Panc1 (cell line): ENCODE results near the gene IBTK. TPM values are rescaled to one million over a fixed set of nuclear protein-coding genes. Genes with fewer than 3 reads are reported as not detected.

Experiments used
- ATAC-seq: fragments of 200-7000 bp; cut with Tn5 transposase; 2 replicates; pipeline ENCODE4 v1.9.1; 2020; ENCODE audit warnings: mild to moderate bottlenecking, moderate library complexity
- BruUV-seq: library from RNA; stranded (reverse); fragments of 400-500 nt; replicated peaks from 2 replicates; lab custom pipeline; 2021; lab: Mats Ljungman, UMichigan
- CTCF ChIA-PET: fragments of 300-600 bp; sonication (Branson Sonifier 250); formaldehyde crosslinking; loops from one replicate; lab custom pipeline; 2022; ENCODE audit warnings: antibody characterized with exemption; lab: Charles Lee
- POLR2A ChIA-PET: fragments of 300-600 bp; sonication (Branson Sonifier 250); formaldehyde crosslinking; loops from one replicate; lab custom pipeline; 2022; ENCODE audit warnings: antibody characterized with exemption; lab: Charles Lee
- DNase-seq: peaks from one replicate; pipeline ENCODE4 v3.0.0-alpha.2; 2010; ENCODE audit warnings: low read depth, low spot score
- H3K27ac ChIP-seq: 2 replicates; pipeline ENCODE4 v1.5.1; 2011; ENCODE audit warnings: mild to moderate bottlenecking, low read length, inconsistent platforms
- H3K27me3 ChIP-seq: fragments of 200-500 bp; sonication (Bioruptor generic); 2 replicates; pipeline ENCODE4 v1.6.0; 2014; ENCODE audit warnings: low read length, inconsistent platforms; ENCODE audit not compliant: control insufficient read depth, insufficient read depth
- H3K36me3 ChIP-seq: fragments of 200-500 bp; sonication (Bioruptor generic); 2 replicates; pipeline ENCODE4 v1.5.1; 2014; ENCODE audit warnings: inconsistent platforms, mild to moderate bottlenecking, low read length, moderate library complexity; ENCODE audit not compliant: control insufficient read depth, insufficient read depth
- H3K4me1 ChIP-seq: 2 replicates; pipeline ENCODE4 v1.5.1; 2011; ENCODE audit warnings: inconsistent platforms, mild to moderate bottlenecking, low read length, moderate library complexity; ENCODE audit not compliant: control insufficient read depth, insufficient read depth
- H3K4me3 ChIP-seq, 2 experiments: 2 replicates each; pipeline ENCODE4 v1.5.1; 2011 to 2012; ENCODE audit warnings: low read depth in 2 of 2, low read length in 2 of 2, mild to moderate bottlenecking in 2 of 2, inconsistent platforms in 1 of 2, moderate library complexity in 1 of 2
- H3K9me3 ChIP-seq: fragments of 200-500 bp; sonication (Bioruptor generic); 2 replicates; pipeline ENCODE4 v1.5.1; 2014; ENCODE audit warnings: low read depth, mild to moderate bottlenecking, inconsistent platforms, low read length, moderate library complexity; ENCODE audit not compliant: control insufficient read depth, insufficient read depth
- CTCF ChIP-seq: fragments of 450-650 bp; IDR thresholded peaks from 2 replicates; pipeline ENCODE4 v1.5.1; 2017; ENCODE audit warnings: mild to moderate bottlenecking
- POLR2AphosphoS5 ChIP-seq: IDR thresholded peaks from 2 replicates; pipeline ENCODE4 v1.6.1; 2012; ENCODE audit warnings: mild to moderate bottlenecking, low read depth, low read length, moderate library complexity
- REST ChIP-seq, 2 experiments: IDR thresholded peaks; 2 replicates each; pipeline ENCODE4 v1.6.1; 2011 to 2012; ENCODE audit warnings: low read depth in 2 of 2, control low read depth in 1 of 2, low read length in 1 of 2, mild to moderate bottlenecking in 1 of 2, moderate library complexity in 1 of 2; ENCODE audit not compliant: insufficient read depth in 1 of 2
- SIN3A ChIP-seq: IDR thresholded peaks from 2 replicates; pipeline ENCODE4 v1.6.1; 2012; ENCODE audit warnings: low read depth, mild to moderate bottlenecking, low read length, moderate library complexity, borderline replicate concordance; ENCODE audit not compliant: insufficient read depth
- TCF7L2 ChIP-seq: IDR thresholded peaks from 2 replicates; pipeline ENCODE4 v1.6.1; 2011; ENCODE audit warnings: mild to moderate bottlenecking, low read depth, low read length, inconsistent platforms
- in situ Hi-C: cut with HindIII; loops from 2 replicates; pipeline ENCODE4 v1.10.0; 2016; ENCODE audit warnings: low sequenced_read_pairs, low pct_unique_long_range_greater_than_20kb
- intact Hi-C: fragments of 100-400 bp; cut with micrococcal nuclease; formaldehyde crosslinking; loops from one replicate; pipeline ENCODE4 v1.10.0; 2022; ENCODE audit not compliant: unreplicated experiment
- total RNA-seq: library from RNA; stranded (reverse); gene quantifications from one replicate; pipeline ENCODE4 v1.2.1, GENCODE V29; 2021; ENCODE audit not compliant: unreplicated experiment

Gene IBTK
- total RNA-seq, 1 experiment from 2014 or later: 73.2 TPM

- no peak for DNase-seq
- H3K27ac ChIP-seq: no peak overlapping the region
- H3K27me3 ChIP-seq: no peaks in the 10 kb centered on the region
- peaks cover 49% of the 10 kb centered on the region for H3K36me3 ChIP-seq
- ATAC-seq: no peak
- H3K9me3 ChIP-seq: no peaks in the 10 kb centered on the region
- ChIA-PET CTCF (no interaction called here), POLR2A (no interaction called here)
- intact Hi-C loops: no loop called here
- H3K4me3 ChIP-seq: no peak overlapping the region
- no peak for TF ChIP-seq POLR2AphosphoS5
- TF ChIP-seq REST (IDR thresholded peaks at IDR 0.05; ENCODE audit: insufficient read depth in 1 of 2, low read depth in 2 of 2, low read length in 1 of 2): no peak
- no peak for TF ChIP-seq CTCF
- no peak for TF ChIP-seq TCF7L2
- no peak for TF ChIP-seq SIN3A
- no peaks in the 10 kb centered on the region for H3K4me1 ChIP-seq
- no TSS peak for BruUV-seq
- in situ Hi-C loops: no loop called here
Measured at GRCh38 chr6:82205930-82206392, 41.6 kb downstream of the IBTK start.

- intact Hi-C loops (no loop called here), in situ Hi-C loops (no loop called here)
- POLR2A ChIA-PET: no interaction called here
- ATAC-seq (no peak), DNase-seq (no peak)
- H3K27me3 ChIP-seq: no peaks in the 10 kb centered on the region
- no peaks in the 10 kb centered on the region for H3K4me1 ChIP-seq
- H3K27ac ChIP-seq: no peak overlapping the region
- CTCF ChIA-PET: no interaction called here
- TF ChIP-seq TCF7L2: no peak
- TF ChIP-seq POLR2AphosphoS5: no peak
- TF ChIP-seq SIN3A: no peak
- TF ChIP-seq CTCF: no peak
- TF ChIP-seq REST (IDR thresholded peaks at IDR 0.05; ENCODE audit: insufficient read depth in 1 of 2, low read depth in 2 of 2, low read length in 1 of 2): no peak
- no peaks in the 10 kb centered on the region for H3K9me3 ChIP-seq
- BruUV-seq: no TSS peak
- no peak overlapping the region for H3K4me3 ChIP-seq
- H3K36me3 ChIP-seq: peaks cover 57% of the 10 kb centered on the region
Measured at GRCh38 chr6:82204020-82204419, 43.5 kb downstream of the IBTK start.
